ENCODE measurements around the gene MAP2K1. TPM values are rescaled to one million over a fixed set of nuclear protein-coding genes. Genes with fewer than 3 reads are reported as not detected.
"Not testable (repeated sequence)": the region's sequence is repeated elsewhere in the genome, so short reads cannot be mapped to it uniquely, and the experiment has no call there.

The MAP2K1 gene
- polyA plus RNA-seq, 1 experiment = 18.4 TPM

DNA sequence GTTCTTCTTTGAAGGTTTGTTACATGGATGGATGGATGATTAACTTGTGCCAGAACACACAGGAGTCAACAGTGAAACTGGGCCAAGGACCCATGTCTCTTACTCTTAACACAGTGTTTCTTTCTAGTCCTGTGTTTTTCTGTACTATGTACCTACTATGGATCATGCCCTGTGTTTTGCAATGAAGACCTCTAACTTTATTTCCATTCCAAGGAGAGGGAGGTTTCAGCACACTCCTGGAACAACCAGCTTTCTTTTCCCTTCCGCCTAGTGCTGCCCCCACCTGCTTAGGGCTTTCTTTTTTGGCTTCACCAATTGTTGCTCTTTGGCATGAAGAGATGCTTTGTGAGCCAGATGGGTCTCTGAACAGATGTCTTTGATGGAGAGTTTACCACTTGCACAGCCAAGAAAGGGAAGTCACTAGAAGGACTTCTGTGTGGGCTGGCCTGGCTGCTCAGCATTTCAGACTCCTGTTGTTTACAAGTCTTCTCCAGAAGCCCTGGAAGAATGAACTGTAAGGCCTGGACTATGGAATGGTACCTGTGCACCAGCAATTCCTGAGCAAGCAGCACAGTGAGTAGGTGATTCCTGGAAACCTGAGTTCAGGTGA lies 66.4 kb downstream of the MAP2K1 start:
- no peak for DNase-seq (ENCODE audit: low read depth, low spot score)
- H3K27ac ChIP-seq (ENCODE audit: low read depth, low read length) = no peak overlapping the region
- POLR2A ChIA-PET = no interaction called here
- no peaks in the 10 kb centered on the region for H3K27me3 ChIP-seq (ENCODE audit: control insufficient read depth, insufficient read depth, low read length)
- TF ChIP-seq, protein P1, sequence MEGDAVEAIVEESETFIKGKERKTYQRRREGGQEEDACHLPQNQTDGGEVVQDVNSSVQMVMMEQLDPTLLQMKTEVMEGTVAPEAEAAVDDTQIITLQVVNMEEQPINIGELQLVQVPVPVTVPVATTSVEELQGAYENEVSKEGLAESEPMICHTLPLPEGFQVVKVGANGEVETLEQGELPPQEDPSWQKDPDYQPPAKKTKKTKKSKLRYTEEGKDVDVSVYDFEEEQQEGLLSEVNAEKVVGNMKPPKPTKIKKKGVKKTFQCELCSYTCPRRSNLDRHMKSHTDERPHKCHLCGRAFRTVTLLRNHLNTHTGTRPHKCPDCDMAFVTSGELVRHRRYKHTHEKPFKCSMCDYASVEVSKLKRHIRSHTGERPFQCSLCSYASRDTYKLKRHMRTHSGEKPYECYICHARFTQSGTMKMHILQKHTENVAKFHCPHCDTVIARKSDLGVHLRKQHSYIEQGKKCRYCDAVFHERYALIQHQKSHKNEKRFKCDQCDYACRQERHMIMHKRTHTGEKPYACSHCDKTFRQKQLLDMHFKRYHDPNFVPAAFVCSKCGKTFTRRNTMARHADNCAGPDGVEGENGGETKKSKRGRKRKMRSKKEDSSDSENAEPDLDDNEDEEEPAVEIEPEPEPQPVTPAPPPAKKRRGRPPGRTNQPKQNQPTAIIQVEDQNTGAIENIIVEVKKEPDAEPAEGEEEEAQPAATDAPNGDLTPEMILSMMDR (IDR thresholded peaks at IDR 0.05; ENCODE audit: low read depth, low read length) = no peak
- no peak overlapping the region for H3K4me3 ChIP-seq (ENCODE audit: low read depth, low read length)
- CTCF ChIA-PET = interaction anchor here (0.6 kb wide), 1 partner anchor 9 kb away, joined by 3 read pairs; no protein-coding TSS in a partner anchor
- H3K9me3 ChIP-seq (ENCODE audit: control insufficient read depth, insufficient read depth, low read length) = no peaks in the 10 kb centered on the region

DNA sequence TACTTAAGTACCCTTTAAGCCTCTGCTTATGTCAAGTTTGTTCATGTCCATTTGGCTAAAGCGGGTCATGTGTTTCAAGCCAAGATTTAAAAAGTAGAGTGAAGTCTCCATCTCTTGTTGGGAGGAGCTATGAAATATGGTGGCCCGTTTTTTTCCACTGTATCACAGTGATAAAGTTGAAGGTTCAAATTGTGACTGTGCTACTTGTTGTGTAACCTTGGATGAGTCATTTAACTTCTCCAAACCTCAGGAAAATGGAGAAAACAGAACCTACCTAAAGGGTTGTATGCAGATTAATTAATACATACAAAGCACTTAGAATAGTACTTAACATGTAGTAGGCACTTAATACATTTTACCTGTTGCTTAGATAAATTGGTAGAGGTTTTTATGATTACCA lies 67.4 kb downstream of the MAP2K1 start:
- TF ChIP-seq, protein P1 (IDR thresholded peaks at IDR 0.05; ENCODE audit: low read depth, low read length) = no peak
- no peaks in the 10 kb centered on the region for H3K27me3 ChIP-seq (ENCODE audit: control insufficient read depth, insufficient read depth, low read length)
- H3K27ac ChIP-seq (ENCODE audit: low read depth, low read length) = no peak overlapping the region
- no peaks in the 10 kb centered on the region for H3K9me3 ChIP-seq (ENCODE audit: control insufficient read depth, insufficient read depth, low read length)
- CTCF ChIA-PET = interaction anchor here (0.5 kb wide), 1 partner anchor 9 kb away, joined by 3 read pairs; no protein-coding TSS in a partner anchor
- no peak overlapping the region for H3K4me3 ChIP-seq (ENCODE audit: low read depth, low read length)
- POLR2A ChIA-PET = interaction anchor here (0.6 kb wide), 1 partner anchor 16 kb away, joined by 11 read pairs; no protein-coding TSS in a partner anchor
- DNase-seq (ENCODE audit: low read depth, low spot score) = no peak

DNA sequence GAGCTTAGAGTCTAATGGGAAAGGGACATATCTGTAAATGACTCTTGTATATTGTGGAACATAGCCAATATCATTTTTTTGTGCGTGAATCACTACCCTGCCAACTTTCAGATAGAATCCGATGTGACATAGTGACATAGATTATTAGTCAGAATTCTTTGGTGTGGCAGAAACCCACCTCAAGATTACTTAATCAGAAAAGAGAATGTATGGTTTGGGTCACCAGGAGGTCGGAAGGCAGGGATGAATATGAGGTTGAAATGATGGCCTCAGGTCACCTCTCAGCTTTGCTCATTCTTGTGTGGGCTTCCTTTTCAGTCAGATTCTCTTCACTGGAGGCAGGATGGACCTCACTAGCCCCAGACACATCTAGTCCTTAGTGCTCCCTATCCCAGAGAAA lies 69.5 kb downstream of the MAP2K1 start:
- POLR2A ChIA-PET = no interaction called here

DNA sequence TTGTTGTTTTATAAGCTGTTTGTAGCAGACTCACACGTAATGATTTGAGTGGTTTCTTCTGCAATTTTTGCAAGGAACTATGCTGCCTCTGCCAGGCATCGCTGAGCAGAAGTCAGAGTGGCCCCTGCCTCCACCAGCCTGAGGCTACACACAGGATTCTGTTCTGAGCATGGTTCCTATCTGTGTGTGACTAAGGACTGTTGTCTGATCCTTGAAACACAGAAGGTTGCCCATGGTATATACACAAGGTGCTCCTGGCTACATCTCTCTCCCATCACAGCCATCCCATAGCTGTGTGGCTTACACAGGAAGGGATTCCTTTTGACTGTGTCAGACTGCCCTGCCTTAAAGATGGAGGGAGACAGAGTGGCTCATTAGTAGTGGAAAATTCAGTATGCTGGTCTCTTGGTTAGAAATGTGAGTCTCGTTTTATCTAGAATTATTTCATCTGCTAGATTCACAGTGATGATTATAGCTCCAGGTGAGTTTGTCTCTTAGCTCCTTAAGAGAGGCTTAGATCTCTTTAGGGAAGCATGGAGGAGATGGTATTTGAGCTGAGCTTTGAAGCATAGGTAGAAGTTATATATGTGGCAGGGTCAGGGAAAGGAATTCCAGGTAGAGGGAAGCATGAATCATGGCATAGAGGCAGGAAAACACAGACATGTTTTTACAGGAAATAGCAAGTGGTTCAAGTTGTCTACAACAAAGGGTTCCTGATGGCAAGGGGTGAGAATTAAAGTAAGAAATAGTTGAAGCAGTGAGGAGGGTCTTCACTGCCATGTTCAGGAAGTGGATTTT lies 73.3 kb downstream of the MAP2K1 start:
- Histone ChIP-seq H3K9me3 (ENCODE audit: control insufficient read depth, insufficient read depth, low read length) (no peaks in the 10 kb centered on the region), H3K27me3 (ENCODE audit: control insufficient read depth, insufficient read depth, low read length) (no peaks in the 10 kb centered on the region), H3K4me3 (ENCODE audit: low read depth, low read length) (no peak overlapping the region), H3K27ac (ENCODE audit: low read depth, low read length) (peak overlapping the region; percentile 3)
- DNase-seq (ENCODE audit: low read depth, low spot score) = peak; percentile 36
- CTCF ChIA-PET = interaction anchor here (1.5 kb wide), 2 partner anchors 38 to 73 kb away, joined by 5 to 6 read pairs; partner anchors contain the start of genes MAP2K1 and SNAPC5
- POLR2A ChIA-PET = interaction anchor here (1.0 kb wide), 1 partner anchor 39 kb away, joined by 3 read pairs; no protein-coding TSS in a partner anchor
- TF ChIP-seq, protein P1 (IDR thresholded peaks at IDR 0.05; ENCODE audit: low read depth, low read length) = no peak

More for the DNA sequence above, 69.5 kb downstream of the MAP2K1 start:
- Histone ChIP-seq H3K27me3 (ENCODE audit: control insufficient read depth, insufficient read depth, low read length) (no peaks in the 10 kb centered on the region), H3K9me3 (ENCODE audit: control insufficient read depth, insufficient read depth, low read length) (no peaks in the 10 kb centered on the region), H3K27ac (ENCODE audit: low read depth, low read length) (no peak overlapping the region), H3K4me3 (ENCODE audit: low read depth, low read length) (no peak overlapping the region)
- TF ChIP-seq, protein P1 (IDR thresholded peaks at IDR 0.05; ENCODE audit: low read depth, low read length) = no peak
- no peak for DNase-seq (ENCODE audit: low read depth, low spot score)
- CTCF ChIA-PET = no interaction called here

DNA sequence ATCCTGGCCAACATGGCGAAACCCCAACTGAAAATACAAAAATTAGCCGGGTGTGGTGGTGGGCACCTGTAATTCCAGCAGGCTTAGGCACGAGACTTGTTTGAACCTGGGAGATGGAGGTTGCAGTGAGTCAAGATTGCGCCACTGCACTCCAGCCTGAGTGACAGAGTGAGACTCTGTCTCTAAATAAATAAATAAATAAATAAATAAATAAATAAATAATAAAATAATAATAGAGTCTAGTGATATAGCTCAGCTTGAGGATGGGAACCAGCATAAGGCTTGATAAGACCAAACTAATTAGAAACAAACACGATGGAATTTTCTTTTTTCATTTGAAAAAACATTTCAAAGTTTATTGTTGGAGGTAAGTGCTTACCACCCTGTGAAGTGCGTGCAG lies 74.6 kb downstream of the MAP2K1 start:
- not testable (repeated sequence) for H3K27me3 ChIP-seq (ENCODE audit: control insufficient read depth, insufficient read depth, low read length); H3K4me3 ChIP-seq (ENCODE audit: low read depth, low read length); H3K9me3 ChIP-seq (ENCODE audit: control insufficient read depth, insufficient read depth, low read length); DNase-seq (ENCODE audit: low read depth, low spot score); H3K27ac ChIP-seq (ENCODE audit: low read depth, low read length)
- ChIA-PET POLR2A (interaction anchor here (0.6 kb wide), 1 partner anchor 121 kb away, joined by 4 read pairs; no protein-coding TSS in a partner anchor), CTCF (interaction anchor here (1.5 kb wide), 1 partner anchor 37 kb away, joined by 6 read pairs; the partner anchor contains the start of gene SNAPC5)
